Vagina (tissue), 2 donors: Measurements from ENCODE around the gene SLC18A3.

Experiments
- POLR2A ChIP-seq, 2 donors: fragments of 450-650 bp; IDR thresholded peaks; one replicate each; pipeline ENCODE4 v1.6.1; 2017; ENCODE audit warnings: antibody characterized with exemption in 2 of 2, mild to moderate bottlenecking in 2 of 2, moderate library complexity in 2 of 2
- TF ChIP-seq, protein P1 (sequence below), 3 experiments: fragments of 450-650 bp in 2 of 3; fragments of 200-600 bp in 1 of 3; sonication (generic) in 1 of 3; IDR thresholded peaks; one replicate each; pipeline ENCODE4 v1.5.1; 2017 to 2019; ENCODE audit warnings: antibody characterized with exemption in 3 of 3, mild to moderate bottlenecking in 2 of 3, moderate library complexity in 2 of 3

GRCh38 chr10:49578392-49578791 lies 31.7 kb upstream of the SLC18A3 start:
- TF ChIP-seq, protein P1, sequence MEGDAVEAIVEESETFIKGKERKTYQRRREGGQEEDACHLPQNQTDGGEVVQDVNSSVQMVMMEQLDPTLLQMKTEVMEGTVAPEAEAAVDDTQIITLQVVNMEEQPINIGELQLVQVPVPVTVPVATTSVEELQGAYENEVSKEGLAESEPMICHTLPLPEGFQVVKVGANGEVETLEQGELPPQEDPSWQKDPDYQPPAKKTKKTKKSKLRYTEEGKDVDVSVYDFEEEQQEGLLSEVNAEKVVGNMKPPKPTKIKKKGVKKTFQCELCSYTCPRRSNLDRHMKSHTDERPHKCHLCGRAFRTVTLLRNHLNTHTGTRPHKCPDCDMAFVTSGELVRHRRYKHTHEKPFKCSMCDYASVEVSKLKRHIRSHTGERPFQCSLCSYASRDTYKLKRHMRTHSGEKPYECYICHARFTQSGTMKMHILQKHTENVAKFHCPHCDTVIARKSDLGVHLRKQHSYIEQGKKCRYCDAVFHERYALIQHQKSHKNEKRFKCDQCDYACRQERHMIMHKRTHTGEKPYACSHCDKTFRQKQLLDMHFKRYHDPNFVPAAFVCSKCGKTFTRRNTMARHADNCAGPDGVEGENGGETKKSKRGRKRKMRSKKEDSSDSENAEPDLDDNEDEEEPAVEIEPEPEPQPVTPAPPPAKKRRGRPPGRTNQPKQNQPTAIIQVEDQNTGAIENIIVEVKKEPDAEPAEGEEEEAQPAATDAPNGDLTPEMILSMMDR (IDR thresholded peaks at IDR 0.05), result no peak
- no peak for TF ChIP-seq POLR2A (IDR thresholded peaks at IDR 0.05)
